Brain microvascular endothelial cell (primary cell): Measurements from ENCODE around the gene COL20A1.
A peak's percentile ranks its signal among the peaks of the same experiment; 100 is the strongest.
"Not testable (repeated sequence)": the region's sequence is repeated elsewhere in the genome, so short reads cannot be mapped to it uniquely, and the experiment has no call there.

Experiments used
- DNase-seq: peaks from one replicate; pipeline ENCODE4 v3.0.0-alpha.2; 2020
- H3K27ac ChIP-seq: fragments of 250-450 bp; sonication (Bioruptor Pico); 2 replicates; pipeline ENCODE4 v1.5.1; 2020; ENCODE audit warnings: mild to moderate bottlenecking, moderate library complexity
- H3K27me3 ChIP-seq: fragments of 250-450 bp; sonication (Bioruptor Pico); replicated peaks from 2 replicates; pipeline ENCODE4 v1.5.1; 2020; ENCODE audit warnings: mild to moderate bottlenecking
- H3K36me3 ChIP-seq: fragments of 250-450 bp; sonication (Bioruptor Pico); replicated peaks from 2 replicates; pipeline ENCODE4 v1.5.1; 2020; ENCODE audit warnings: mild to moderate bottlenecking
- H3K4me3 ChIP-seq: 2 replicates; pipeline ENCODE4 v1.5.1; 2011; ENCODE audit warnings: low read depth, mild to moderate bottlenecking, control low read depth, low read length, moderate library complexity
- CTCF ChIP-seq: IDR thresholded peaks from 2 replicates; pipeline ENCODE4 v1.5.1; 2011; ENCODE audit warnings: low read depth, mild to moderate bottlenecking, moderate library complexity, low read length, control low read depth, inconsistent platforms; ENCODE audit errors: missing control alignments
- in situ Hi-C: cut with HindIII; loops from 2 replicates; pipeline ENCODE4 v1.10.0; 2017; ENCODE audit warnings: low sequenced_read_pairs, low pct_ligation_motif_present

COL20A1 gene

GRCh38 chr20:63248835-63249591 lies 44.0 kb upstream of the COL20A1 start:
- in situ Hi-C loops = no loop called here
- no peak for TF ChIP-seq CTCF
- H3K27ac ChIP-seq = no peak overlapping the region
- no peaks in the 10 kb centered on the region for H3K36me3 ChIP-seq
- no peak for DNase-seq
- H3K27me3 ChIP-seq = peaks cover 31% of the 10 kb centered on the region
- no peak overlapping the region for H3K4me3 ChIP-seq

GRCh38 chr20:63249891-63250290 lies 43.1 kb upstream of the COL20A1 start:
- Histone ChIP-seq H3K36me3 (no peaks in the 10 kb centered on the region), H3K27ac (no peak overlapping the region), H3K27me3 (peaks cover 37% of the 10 kb centered on the region), H3K4me3 (no peak overlapping the region)
- in situ Hi-C loops = no loop called here
- DNase-seq = no peak
- TF ChIP-seq CTCF = no peak

- DNase-seq = peak; percentile 9
- in situ Hi-C loops, H3K36me3 ChIP-seq, H3K27ac ChIP-seq, H3K4me3 ChIP-seq: not testable (repeated sequence)
- H3K27me3 ChIP-seq = peaks cover 46% of the 10 kb centered on the region
- peak; percentile 42 for TF ChIP-seq CTCF
These were observed 41.6 kb upstream of the COL20A1 start for GRCh38 chr20:63251350-63251749.

GRCh38 chr20:63252284-63252711 lies 40.7 kb upstream of the COL20A1 start:
- Histone ChIP-seq H3K4me3 (no peak overlapping the region), H3K27me3 (peaks cover 36% of the 10 kb centered on the region), H3K27ac (no peak overlapping the region), H3K36me3 (no peaks in the 10 kb centered on the region)
- DNase-seq = no peak
- no peak for TF ChIP-seq CTCF
- in situ Hi-C loops = no loop called here

GRCh38 chr20:63253065-63253437 lies 39.9 kb upstream of the COL20A1 start:
- H3K27me3 ChIP-seq = peaks cover 36% of the 10 kb centered on the region
- in situ Hi-C loops = no loop called here
- H3K4me3 ChIP-seq = no peak overlapping the region
- H3K36me3 ChIP-seq = no peaks in the 10 kb centered on the region
- DNase-seq = no peak
- TF ChIP-seq CTCF = no peak
- no peak overlapping the region for H3K27ac ChIP-seq
